OCI-LY1 (cell line): ENCODE measurements around the gene SCAI.

Source experiments
- H2AFZ ChIP-seq: fragments of 200-600 bp; sonication (generic), shearing (Covaris generic); 2 replicates; pipeline ENCODE4 v1.6.0; 2014; ENCODE audit warnings: antibody characterized with exemption, mild to moderate bottlenecking, low read length
- H3F3A ChIP-seq: fragments of 200-600 bp; sonication (generic), shearing (Covaris generic); 2 replicates; pipeline ENCODE4 v1.6.0; 2014; ENCODE audit warnings: mild to moderate bottlenecking, antibody characterized with exemption, low read length, moderate library complexity; ENCODE audit not compliant: insufficient read depth
- H3K27ac ChIP-seq: fragments of 200-600 bp; sonication (generic); 2 replicates; pipeline ENCODE4 v1.5.1; 2014; ENCODE audit warnings: low read length, mixed run types, mild to moderate bottlenecking, low read depth; ENCODE audit not compliant: poor library complexity, severe bottlenecking
- H3K27me3 ChIP-seq: fragments of 200-600 bp; sonication (generic); 2 replicates; pipeline ENCODE4 v1.6.0; 2014; ENCODE audit warnings: antibody characterized with exemption, mild to moderate bottlenecking, low read length, moderate library complexity; ENCODE audit not compliant: insufficient read depth
- H3K36me3 ChIP-seq: fragments of 200-600 bp; sonication (generic); 2 replicates; pipeline ENCODE4 v1.6.1; 2014; ENCODE audit warnings: mild to moderate bottlenecking, antibody characterized with exemption, low read length, moderate library complexity, mixed read lengths; ENCODE audit not compliant: insufficient read depth
- H3K4me1 ChIP-seq: fragments of 200-600 bp; sonication (generic); 2 replicates; pipeline ENCODE4 v1.5.1; 2014; ENCODE audit warnings: mild to moderate bottlenecking, low read length, moderate library complexity; ENCODE audit not compliant: insufficient read depth, severe bottlenecking
- H3K4me2 ChIP-seq: fragments of 200-600 bp; sonication (generic), shearing (Covaris generic); 2 replicates; pipeline ENCODE4 v1.6.1; 2014; ENCODE audit warnings: low read length
- H3K4me3 ChIP-seq: fragments of 200-600 bp; sonication (generic); 2 replicates; pipeline ENCODE4 v1.5.1; 2014; ENCODE audit warnings: low read length, low read depth, mild to moderate bottlenecking, mixed read lengths; ENCODE audit not compliant: poor library complexity, severe bottlenecking
- H3K79me2 ChIP-seq: fragments of 200-600 bp; shearing (Covaris generic); 2 replicates; pipeline ENCODE4 v1.6.1; 2016; ENCODE audit warnings: mixed run types, low read length, mixed read lengths; ENCODE audit not compliant: insufficient read depth
- H3K9ac ChIP-seq: fragments of 200-600 bp; sonication (generic), shearing (Covaris generic); 2 replicates; pipeline ENCODE4 v1.6.1; 2014; ENCODE audit warnings: mild to moderate bottlenecking, low read length, mixed read lengths
- H3K9me2 ChIP-seq: fragments of 200-600 bp; sonication (generic), shearing (Covaris generic); 2 replicates; pipeline ENCODE4 v1.6.1; 2014; ENCODE audit warnings: low read depth, mild to moderate bottlenecking, low read length, mixed read lengths
- H3K9me3 ChIP-seq: fragments of 200-600 bp; shearing (Covaris generic); 2 replicates; pipeline ENCODE4 v1.6.1; 2014; ENCODE audit warnings: low read length, mixed read lengths
- H4K20me1 ChIP-seq: fragments of 200-600 bp; sonication (generic), shearing (Covaris generic); 2 replicates; pipeline ENCODE4 v1.6.0; 2016; ENCODE audit warnings: mild to moderate bottlenecking, low read length; ENCODE audit not compliant: insufficient read depth
- EZH2 ChIP-seq: fragments of 200-600 bp; sonication (generic), shearing (Covaris generic); IDR thresholded peaks from 2 replicates; pipeline ENCODE4 v1.8.0; 2017; ENCODE audit warnings: borderline replicate concordance, mixed run types, mild to moderate bottlenecking, antibody characterized with exemption, low read length, moderate library complexity, mixed read lengths
- TF ChIP-seq, protein P1 (sequence below): fragments of 200-600 bp; sonication (generic), shearing (Covaris generic); IDR thresholded peaks from 2 replicates; pipeline ENCODE4 v1.5.1; 2017; ENCODE audit warnings: mild to moderate bottlenecking, antibody characterized with exemption, low read length, moderate library complexity, mixed read lengths

Gene SCAI

DNA sequence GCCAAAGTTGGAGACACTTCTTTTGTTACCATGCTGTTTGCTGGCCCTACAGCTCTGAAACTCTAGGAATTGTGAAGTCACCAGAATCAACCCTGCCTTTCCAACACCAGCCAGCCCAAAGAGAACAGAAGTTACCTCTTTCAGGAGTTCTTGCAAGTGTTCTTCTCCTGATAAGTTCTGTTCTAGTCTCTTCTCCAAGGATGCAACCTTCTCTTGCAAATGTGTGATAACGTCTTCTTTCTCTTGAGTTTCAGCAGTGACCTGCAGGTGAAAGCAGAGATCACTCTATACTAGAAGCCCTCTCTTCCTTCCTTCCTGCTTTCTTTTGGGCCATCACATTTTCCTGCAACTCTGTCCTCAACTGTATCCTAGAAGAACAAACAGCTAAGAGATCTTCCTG is 231.6 kb downstream of the SCAI start:
- Histone ChIP-seq H3K4me2 (no peak overlapping the region), H3K36me3 (peaks cover 52% of the 10 kb centered on the region), H3F3A (no peaks in the 10 kb centered on the region), H2AFZ (no peak overlapping the region), H4K20me1 (no peaks in the 10 kb centered on the region), H3K9ac (no peak overlapping the region), H3K4me1 (no peaks in the 10 kb centered on the region), H3K9me2 (no peaks in the 10 kb centered on the region), H3K9me3 (no peaks in the 10 kb centered on the region), H3K79me2 (no peaks in the 10 kb centered on the region), H3K4me3 (no peak overlapping the region), H3K27ac (no peak overlapping the region), H3K27me3 (no peaks in the 10 kb centered on the region)
- no peak for TF ChIP-seq EZH2

DNA sequence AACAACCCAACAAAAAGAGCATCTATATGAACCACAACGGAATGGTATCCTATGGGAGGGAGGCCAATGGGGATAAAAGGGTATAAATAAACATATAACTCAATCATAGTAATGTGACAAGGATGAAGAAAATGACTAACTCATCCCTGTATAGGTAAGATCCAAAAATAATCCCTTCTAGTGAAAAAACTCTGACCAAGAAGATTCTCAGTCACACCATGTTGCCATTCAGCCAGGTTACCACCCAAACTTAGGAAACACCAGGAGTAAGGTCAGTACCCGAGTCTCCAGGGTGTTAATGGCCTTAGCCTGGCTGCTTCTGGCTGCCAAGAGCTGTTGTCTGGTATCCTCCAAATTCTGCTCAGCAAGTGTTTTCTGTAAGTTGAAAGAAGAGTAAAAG is 235.2 kb downstream of the SCAI start:
- H3K79me2 ChIP-seq, result no peaks in the 10 kb centered on the region
- H3K36me3 ChIP-seq, result peaks cover 42% of the 10 kb centered on the region
- H2AFZ ChIP-seq, result no peak overlapping the region
- no peak overlapping the region for H3K9ac ChIP-seq
- TF ChIP-seq EZH2, result no peak
- TF ChIP-seq, protein P1, sequence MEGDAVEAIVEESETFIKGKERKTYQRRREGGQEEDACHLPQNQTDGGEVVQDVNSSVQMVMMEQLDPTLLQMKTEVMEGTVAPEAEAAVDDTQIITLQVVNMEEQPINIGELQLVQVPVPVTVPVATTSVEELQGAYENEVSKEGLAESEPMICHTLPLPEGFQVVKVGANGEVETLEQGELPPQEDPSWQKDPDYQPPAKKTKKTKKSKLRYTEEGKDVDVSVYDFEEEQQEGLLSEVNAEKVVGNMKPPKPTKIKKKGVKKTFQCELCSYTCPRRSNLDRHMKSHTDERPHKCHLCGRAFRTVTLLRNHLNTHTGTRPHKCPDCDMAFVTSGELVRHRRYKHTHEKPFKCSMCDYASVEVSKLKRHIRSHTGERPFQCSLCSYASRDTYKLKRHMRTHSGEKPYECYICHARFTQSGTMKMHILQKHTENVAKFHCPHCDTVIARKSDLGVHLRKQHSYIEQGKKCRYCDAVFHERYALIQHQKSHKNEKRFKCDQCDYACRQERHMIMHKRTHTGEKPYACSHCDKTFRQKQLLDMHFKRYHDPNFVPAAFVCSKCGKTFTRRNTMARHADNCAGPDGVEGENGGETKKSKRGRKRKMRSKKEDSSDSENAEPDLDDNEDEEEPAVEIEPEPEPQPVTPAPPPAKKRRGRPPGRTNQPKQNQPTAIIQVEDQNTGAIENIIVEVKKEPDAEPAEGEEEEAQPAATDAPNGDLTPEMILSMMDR, result no peak
- H3K9me2 ChIP-seq, result no peaks in the 10 kb centered on the region
- no peak overlapping the region for H3K4me2 ChIP-seq
- no peaks in the 10 kb centered on the region for H3K27me3 ChIP-seq
- no peaks in the 10 kb centered on the region for H3K4me1 ChIP-seq
- H3K9me3 ChIP-seq, result no peaks in the 10 kb centered on the region
- H3K4me3 ChIP-seq, result no peak overlapping the region
- no peak overlapping the region for H3K27ac ChIP-seq
- no peaks in the 10 kb centered on the region for H4K20me1 ChIP-seq
- no peaks in the 10 kb centered on the region for H3F3A ChIP-seq

DNA sequence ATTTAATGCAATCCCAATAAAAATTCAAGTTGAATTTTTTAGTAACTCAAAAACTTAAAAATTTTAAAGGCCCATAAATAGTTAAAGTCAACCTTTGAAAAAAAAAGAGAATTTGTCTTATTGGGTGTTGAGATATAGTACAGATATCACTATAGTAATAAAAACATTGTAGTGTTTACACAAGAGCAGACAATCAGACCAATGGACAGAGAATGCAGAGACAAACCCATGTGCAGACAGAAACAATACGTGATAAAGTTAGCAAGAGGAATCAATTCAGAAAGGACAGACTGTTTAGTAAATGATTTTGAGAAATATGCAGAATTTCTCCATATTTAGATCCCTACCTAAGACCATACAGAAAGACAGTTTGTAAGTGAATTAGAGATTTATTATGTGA is 236.4 kb downstream of the SCAI start:
- Histone ChIP-seq H3K9me3 (no peaks in the 10 kb centered on the region), H4K20me1 (no peaks in the 10 kb centered on the region), H2AFZ (no peak overlapping the region)

DNA sequence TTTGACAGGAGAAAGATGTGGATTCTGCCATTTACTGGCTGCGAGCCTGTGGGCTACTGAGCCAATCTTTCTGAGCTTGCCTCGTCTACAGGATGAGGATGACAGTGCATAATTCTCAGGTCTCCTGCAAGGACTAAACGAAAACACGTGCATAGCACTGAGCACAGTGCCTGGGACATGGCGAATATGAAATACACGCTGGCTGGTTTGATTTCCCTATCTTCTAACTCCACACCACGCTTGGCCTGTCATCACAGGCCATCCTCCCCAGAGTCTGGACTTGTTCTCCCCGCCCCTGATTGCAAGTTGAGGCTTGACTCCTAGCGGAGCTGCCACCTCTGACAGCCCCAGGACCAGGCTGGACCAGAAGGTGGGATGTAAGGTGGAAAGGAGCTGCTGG is 243.5 kb downstream of the SCAI start:
- Histone ChIP-seq H2AFZ (no peak overlapping the region), H3K9me3 (no peaks in the 10 kb centered on the region)

More for the DNA sequence above, 236.4 kb downstream of the SCAI start:
- Histone ChIP-seq H3K27me3 (no peaks in the 10 kb centered on the region), H3K36me3 (peaks cover 39% of the 10 kb centered on the region), H3K9ac (no peak overlapping the region), H3F3A (no peaks in the 10 kb centered on the region), H3K9me2 (no peaks in the 10 kb centered on the region), H3K27ac (no peak overlapping the region), H3K4me3 (no peak overlapping the region), H3K4me1 (no peaks in the 10 kb centered on the region), H3K4me2 (no peak overlapping the region), H3K79me2 (no peaks in the 10 kb centered on the region)
- TF ChIP-seq EZH2, result no peak
- TF ChIP-seq, protein P1, result no peak

More for the DNA sequence above, 243.5 kb downstream of the SCAI start:
- Histone ChIP-seq H3K9ac (no peak overlapping the region), H3K79me2 (no peaks in the 10 kb centered on the region), H3K36me3 (peaks cover 53% of the 10 kb centered on the region), H3K27me3 (no peaks in the 10 kb centered on the region), H3K4me1 (no peaks in the 10 kb centered on the region), H3K4me3 (no peak overlapping the region), H3F3A (no peaks in the 10 kb centered on the region), H3K4me2 (no peak overlapping the region), H3K27ac (no peak overlapping the region), H3K9me2 (no peaks in the 10 kb centered on the region), H4K20me1 (no peaks in the 10 kb centered on the region)
- TF ChIP-seq EZH2, result no peak
- TF ChIP-seq, protein P1, result no peak
